Stimulated activated CD4-positive, alpha-beta T cell treated with anti-CD3 and anti-CD28 coated beads, Interleukin-15, amount 100 ng/mL, for 1 hour (primary cell): ENCODE results near the gene SRPK2.

Source experiments
- DNase-seq, 2 donors: peaks; one replicate each; pipeline ENCODE4 v3.0.0-alpha.2; 2020; ENCODE audit warnings: low read depth in 1 of 2, low spot score in 1 of 2

Gene SRPK2

GRCh38 chr7:105151152-105151551 lies 237.6 kb downstream of the SRPK2 start:
- DNase-seq, result no peak

- no peak for DNase-seq
Measured at GRCh38 chr7:105149827-105150226, 238.9 kb downstream of the SRPK2 start.

- DNase-seq, result no peak
Measured at GRCh38 chr7:105141068-105141467, 247.7 kb downstream of the SRPK2 start.

GRCh38 chr7:105139381-105139780 lies 249.3 kb downstream of the SRPK2 start:
- no peak for DNase-seq

GRCh38 chr7:105137898-105138297 lies 250.8 kb downstream of the SRPK2 start:
- no peak for DNase-seq

- no peak for DNase-seq
Measured at GRCh38 chr7:105136221-105136620, 252.5 kb downstream of the SRPK2 start.

- no peak for DNase-seq
Measured at GRCh38 chr7:105133986-105134655, 254.6 kb downstream of the SRPK2 start.

- DNase-seq, result no peak
Measured at GRCh38 chr7:105133358-105133757, 255.4 kb downstream of the SRPK2 start.

- DNase-seq, result no peak
Measured at GRCh38 chr7:105132835-105133234, 255.9 kb downstream of the SRPK2 start.

- no peak for DNase-seq
Measured at GRCh38 chr7:105132335-105132734, 256.4 kb downstream of the SRPK2 start.

GRCh38 chr7:105131890-105132289 lies 256.8 kb downstream of the SRPK2 start:
- no peak for DNase-seq

- no peak for DNase-seq
Measured at GRCh38 chr7:105131033-105131656, 257.6 kb downstream of the SRPK2 start.

GRCh38 chr7:105130580-105130979 lies 258.1 kb downstream of the SRPK2 start:
- no peak for DNase-seq

GRCh38 chr7:105130048-105130447 lies 258.7 kb downstream of the SRPK2 start:
- no peak for DNase-seq

GRCh38 chr7:105127179-105127578 lies 261.5 kb downstream of the SRPK2 start:
- no peak for DNase-seq

GRCh38 chr7:105126436-105126975 lies 262.2 kb downstream of the SRPK2 start:
- DNase-seq, result no peak

GRCh38 chr7:105125745-105126144 lies 263.0 kb downstream of the SRPK2 start:
- no peak for DNase-seq

GRCh38 chr7:105122619-105123018 lies 266.1 kb downstream of the SRPK2 start:
- no peak for DNase-seq

GRCh38 chr7:105118612-105119600 lies 269.8 kb downstream of the SRPK2 start:
- no peak for DNase-seq

- no peak for DNase-seq
Measured at GRCh38 chr7:105112440-105113418, 276.0 kb downstream of the SRPK2 start.
